T-cell (primary cell): ENCODE results near the gene PLEKHM3. TPM values are rescaled to one million over a fixed set of nuclear protein-coding genes. Genes with fewer than 3 reads are reported as not detected.

ENCODE experiments used
- ATAC-seq, 4 experiments: fragments of 200-7000 bp in 3 of 4; fragments of 150-1000 bp in 1 of 4; cut with Tn5 transposase; replicated peaks in 1 of 4; 1 replicate in 3 of 4; 2 replicates in 1 of 4; pipeline ENCODE4 v1.10.0; 2021; ENCODE audit warnings: moderate library complexity in 3 of 4, mild to moderate bottlenecking in 2 of 4, moderate number of reproducible peaks in 1 of 4
- CTCF ChIA-PET, 2 donors: fragments of 300-600 bp; sonication (Branson Sonifier 250); formaldehyde crosslinking; loops; one replicate each; lab custom pipeline; 2022; ENCODE audit warnings: antibody characterized with exemption in 2 of 2; lab: Charles Lee
- POLR2A ChIA-PET, 2 donors: fragments of 300-600 bp; sonication (Branson Sonifier 250); formaldehyde crosslinking; loops; one replicate each; lab custom pipeline; 2022; ENCODE audit warnings: antibody characterized with exemption in 2 of 2; lab: Charles Lee
- DNase-seq, 35 experiments: peaks; one replicate each; pipeline versions ENCODE4 v3.0.0 to v3.0.0-alpha.2; 2013 to 2023
- H3K27ac ChIP-seq: one replicate; pipeline ENCODE4 v1.5.1; 2013; ENCODE audit warnings: low read length
- H3K27me3 ChIP-seq, 2 experiments: replicated peaks in 1 of 2; 1 replicate in 1 of 2; 2 replicates in 1 of 2; pipeline versions ENCODE4 v1.6.1 to v1.7.0; 2013; ENCODE audit warnings: low read length in 1 of 2, mixed read lengths in 1 of 2; ENCODE audit not compliant: control insufficient read depth in 2 of 2, insufficient read depth in 2 of 2; ENCODE audit errors: extremely low read depth in 1 of 2
- H3K36me3 ChIP-seq, 2 donors: 1 replicate in 1 of 2; 2 replicates in 1 of 2; pipeline versions ENCODE4 v1.6.1 to v1.7.0; 2013; ENCODE audit warnings: low read length in 1 of 2; ENCODE audit not compliant: control insufficient read depth in 2 of 2, insufficient read depth in 1 of 2; ENCODE audit errors: extremely low read depth in 1 of 2
- H3K4me1 ChIP-seq, 2 experiments: 1 replicate in 1 of 2; 2 replicates in 1 of 2; pipeline versions ENCODE4 v1.6.1 to v1.7.0; 2013; ENCODE audit warnings: low read length in 2 of 2, mixed read lengths in 1 of 2; ENCODE audit not compliant: insufficient read depth in 2 of 2, control insufficient read depth in 1 of 2; ENCODE audit errors: extremely low read depth in 1 of 2
- H3K4me3 ChIP-seq, 2 donors: 1 replicate in 1 of 2; 2 replicates in 1 of 2; pipeline versions ENCODE4 v1.5.1 to v1.7.0; 2013; ENCODE audit warnings: mild to moderate bottlenecking in 2 of 2, low read length in 1 of 2, moderate library complexity in 1 of 2; ENCODE audit not compliant: control insufficient read depth in 1 of 2; ENCODE audit errors: extremely low read depth in 1 of 2
- H3K9me3 ChIP-seq: 2 replicates; pipeline ENCODE4 v1.7.0; 2013
- H3K27ac Mint-ChIP-seq, 2 donors: one replicate each; pipeline ENCODE4 v1.8.0; 2020 to 2021; ENCODE audit warnings: mild to moderate bottlenecking in 2 of 2, mixed read lengths in 2 of 2
- H3K27me3 Mint-ChIP-seq, 2 donors: one replicate each; pipeline ENCODE4 v1.8.0; 2021 to 2022; ENCODE audit warnings: mixed read lengths in 2 of 2
- H3K36me3 Mint-ChIP-seq: one replicate; pipeline ENCODE4 v1.8.0; 2021; ENCODE audit warnings: mixed read lengths
- H3K4me1 Mint-ChIP-seq, 3 donors: one replicate each; pipeline ENCODE4 v1.8.0; 2020 to 2022; ENCODE audit warnings: mixed read lengths in 3 of 3, mild to moderate bottlenecking in 1 of 3
- H3K4me3 Mint-ChIP-seq, 3 donors: one replicate each; pipeline ENCODE4 v1.8.0; 2020 to 2022; ENCODE audit warnings: mild to moderate bottlenecking in 3 of 3, mixed read lengths in 3 of 3, moderate library complexity in 3 of 3
- H3K9me3 Mint-ChIP-seq, 3 donors: one replicate each; pipeline ENCODE4 v1.8.0; 2020 to 2022; ENCODE audit warnings: mixed read lengths in 3 of 3
- WGBS: methylation state at CpG from one replicate; pipeline ENCODE4 v1.1.5; 2013; ENCODE audit warnings: missing lambda C conversion rate; ENCODE audit not compliant: insufficient coverage; 5-methylcytosine and 5-hydroxymethylcytosine counted together
- total RNA-seq, 35 experiments: library from RNA in 6 of 35; stranded (reverse) in 6 of 35; fragments of 120-200 nt in 1 of 35; gene quantifications; one replicate each; pipeline versions ENCODE4 v1.2.1 to v1.2.4 and lab custom pipeline; 2013 to 2026

Gene PLEKHM3
- total RNA-seq, 5 donors from 2014 or later (not counting 1 experiment from before 2014, with no cell fraction given) = 12.3 to 18.1 (median 13.9) TPM

DNA sequence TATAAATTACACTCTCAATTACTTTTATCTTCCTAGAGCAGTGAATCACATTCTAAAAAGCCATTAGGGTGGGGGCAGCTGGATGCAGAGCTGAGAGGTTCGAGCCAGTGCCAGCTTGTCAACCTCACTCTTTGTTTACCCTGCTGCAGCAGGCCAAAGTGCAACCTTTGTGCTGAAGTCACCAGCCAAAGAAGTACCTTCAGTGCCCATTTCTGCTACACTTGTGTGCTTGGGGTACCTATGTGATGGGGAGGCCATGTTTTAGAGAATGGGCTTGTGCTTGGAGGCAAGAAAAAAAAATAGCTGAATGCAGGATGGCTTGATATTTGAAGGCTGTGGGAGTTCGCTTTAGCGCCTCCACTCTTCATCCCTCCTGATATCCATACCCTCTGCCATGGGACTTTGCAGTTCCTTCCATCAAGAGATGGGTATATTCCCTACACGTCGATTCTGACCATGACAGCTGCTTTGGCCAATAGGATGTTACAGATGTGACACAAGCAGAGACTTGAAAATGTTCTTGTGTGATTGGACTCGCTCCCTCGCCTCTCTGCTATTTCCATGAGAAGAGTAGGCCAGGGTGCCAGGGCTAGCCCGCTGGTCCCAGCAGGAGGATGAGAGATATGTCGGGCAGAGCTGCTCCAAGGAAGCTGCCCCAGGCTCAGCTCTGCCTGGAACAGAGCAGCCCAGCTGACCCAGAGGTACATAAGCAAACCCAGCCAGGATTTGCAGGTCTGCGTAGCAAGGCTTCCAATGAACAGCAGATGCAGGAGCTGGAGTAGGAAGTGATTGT lies 242.9 kb downstream of the PLEKHM3 start:
- no peak for DNase-seq
- no peak overlapping the region for H3K4me3 ChIP-seq
- Mint-ChIP-seq H3K27me3 (peaks cover 2 to 3% of the 10 kb centered on the region in 2 donors), H3K4me1 (no peaks in the 10 kb centered on the region), H3K4me3 (no peak overlapping the region), H3K9me3 (no peaks in the 10 kb centered on the region), H3K36me3 (no peaks in the 10 kb centered on the region), H3K27ac (no peak overlapping the region)
- H3K27ac ChIP-seq = no peak overlapping the region
- no peaks in the 10 kb centered on the region for H3K36me3 ChIP-seq
- no peaks in the 10 kb centered on the region for H3K4me1 ChIP-seq
- CTCF ChIA-PET = no interaction called here
- no peak for ATAC-seq
- POLR2A ChIA-PET = no interaction called here
- H3K27me3 ChIP-seq = no peaks in the 10 kb centered on the region
- H3K9me3 ChIP-seq = no peaks in the 10 kb centered on the region
- WGBS = 85% methylated on average over 4 of the region's 10 CpGs

DNA sequence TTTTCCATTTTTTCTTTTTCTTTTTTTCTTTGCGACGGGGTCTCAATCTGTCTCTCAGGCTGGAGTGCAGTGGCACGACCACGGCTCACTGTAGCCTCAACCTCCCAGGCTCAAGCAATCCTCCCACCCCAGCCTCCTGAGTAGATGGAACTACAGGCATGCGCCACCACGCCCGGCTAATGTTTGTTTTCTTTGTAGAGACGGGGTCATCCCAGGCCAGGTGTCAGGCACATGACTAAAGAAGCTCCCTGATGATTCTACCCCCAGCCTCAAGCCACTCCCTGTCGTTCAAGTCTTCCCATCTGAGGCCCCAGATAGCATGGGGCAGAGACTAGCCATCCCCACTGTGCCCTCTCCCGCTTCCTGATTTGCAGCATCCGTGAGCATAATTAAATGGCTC lies 245.8 kb downstream of the PLEKHM3 start:
- ATAC-seq (no peak), DNase-seq (no peak)
- H3K27ac ChIP-seq = no peak overlapping the region
- no peaks in the 10 kb centered on the region for H3K27me3 ChIP-seq
- H3K9me3 Mint-ChIP-seq = no peaks in the 10 kb centered on the region
- no peak overlapping the region for H3K27ac Mint-ChIP-seq
- H3K9me3 ChIP-seq = no peaks in the 10 kb centered on the region
- H3K4me3 Mint-ChIP-seq = no peak overlapping the region
- ChIA-PET CTCF (interaction anchor here in 1 of 2 donors (0.7 kb wide), 1 partner anchor 899 kb away, joined by 4 read pairs; no protein-coding TSS in a partner anchor), POLR2A (no interaction called here)
- no peaks in the 10 kb centered on the region for H3K36me3 Mint-ChIP-seq
- H3K4me1 Mint-ChIP-seq = no peaks in the 10 kb centered on the region
- H3K4me3 ChIP-seq = no peak overlapping the region
- peaks cover 2 to 3% of the 10 kb centered on the region in 2 donors for H3K27me3 Mint-ChIP-seq
- WGBS = 76% methylated on average over 8 of the region's 11 CpGs
- H3K36me3 ChIP-seq = no peaks in the 10 kb centered on the region
- H3K4me1 ChIP-seq = no peaks in the 10 kb centered on the region

DNA sequence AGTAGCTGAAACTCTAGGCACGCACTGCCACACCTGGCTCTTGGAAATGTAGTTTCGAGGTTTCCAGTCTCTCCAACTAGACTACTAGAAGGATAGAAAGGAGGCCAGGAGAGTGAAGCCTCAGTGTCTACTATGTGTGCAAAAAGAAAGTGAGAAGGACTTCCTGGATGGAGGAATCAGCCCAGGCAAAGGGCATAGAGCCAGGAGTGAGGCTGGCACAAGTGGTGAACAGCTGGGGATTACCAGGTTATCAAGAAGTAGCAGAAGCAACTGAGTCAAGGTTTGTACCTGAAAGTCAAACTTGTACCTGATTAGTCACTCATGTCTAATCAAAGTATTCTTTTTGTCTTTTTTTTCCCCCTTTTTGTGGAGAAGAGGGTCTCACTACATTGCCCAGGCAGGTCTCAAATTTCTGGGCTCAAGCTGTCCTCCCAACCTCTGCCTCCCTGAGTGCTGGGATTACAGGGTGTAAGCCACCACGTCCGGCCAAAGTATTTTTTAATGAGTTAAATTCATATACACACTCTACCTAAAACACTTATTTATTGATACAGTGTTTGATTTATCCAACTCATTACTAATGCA lies 246.9 kb downstream of the PLEKHM3 start:
- no peaks in the 10 kb centered on the region for H3K36me3 ChIP-seq
- no peaks in the 10 kb centered on the region for H3K27me3 ChIP-seq
- no peak overlapping the region for H3K27ac ChIP-seq
- no peak overlapping the region for H3K27ac Mint-ChIP-seq
- H3K4me3 Mint-ChIP-seq = no peak overlapping the region
- no peaks in the 10 kb centered on the region for H3K4me1 ChIP-seq
- H3K27me3 Mint-ChIP-seq = peaks cover 2 to 3% of the 10 kb centered on the region in 2 donors
- no peaks in the 10 kb centered on the region for H3K9me3 ChIP-seq
- ChIA-PET POLR2A (no interaction called here), CTCF (no interaction called here)
- ATAC-seq = no peak
- H3K4me3 ChIP-seq = no peak overlapping the region
- no CpG with 5 or more reads among the region's 4 CpGs for WGBS
- H3K36me3 Mint-ChIP-seq = no peaks in the 10 kb centered on the region
- no peak for DNase-seq
- no peaks in the 10 kb centered on the region for H3K9me3 Mint-ChIP-seq
- no peaks in the 10 kb centered on the region for H3K4me1 Mint-ChIP-seq

DNA sequence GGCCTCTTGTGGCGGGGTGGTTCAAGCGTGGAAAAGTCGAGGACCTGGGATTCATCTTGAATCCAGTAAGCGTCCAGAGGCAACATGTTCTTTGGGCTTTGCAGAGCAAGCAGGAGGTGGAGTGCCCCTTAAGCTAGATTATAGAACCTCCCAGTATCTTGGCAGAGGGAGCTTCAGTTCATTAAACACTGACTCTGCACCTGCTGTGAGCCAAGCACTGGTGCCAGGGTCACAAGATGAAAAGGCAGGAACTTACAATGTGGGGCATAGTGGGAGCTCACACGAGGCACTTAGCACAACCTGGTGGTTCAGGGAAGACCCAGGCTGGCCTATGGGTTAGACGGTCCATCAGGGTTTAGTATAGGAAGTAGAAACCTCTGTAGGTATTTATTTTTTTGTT lies 248.2 kb downstream of the PLEKHM3 start:
- Mint-ChIP-seq H3K4me1 (peaks cover 0 to 1% (median 0%) of the 10 kb centered on the region in 3 donors), H3K4me3 (no peak overlapping the region), H3K27ac (no peak overlapping the region), H3K36me3 (no peaks in the 10 kb centered on the region), H3K9me3 (no peaks in the 10 kb centered on the region), H3K27me3 (peaks cover 0 to 2% of the 10 kb centered on the region in 2 donors)
- Histone ChIP-seq H3K36me3 (no peaks in the 10 kb centered on the region), H3K27me3 (no peaks in the 10 kb centered on the region), H3K4me1 (no peaks in the 10 kb centered on the region), H3K4me3 (no peak overlapping the region), H3K9me3 (no peaks in the 10 kb centered on the region), H3K27ac (no peak overlapping the region)
- DNase-seq = no peak
- WGBS = 43% methylated on average over 2 of the region's 6 CpGs
- ChIA-PET CTCF (interaction anchor here in 1 of 2 donors (1.3 kb wide), 1 partner anchor 196 kb away, joined by 3 read pairs; no protein-coding TSS in a partner anchor), POLR2A (no interaction called here)
- no peak for ATAC-seq

DNA sequence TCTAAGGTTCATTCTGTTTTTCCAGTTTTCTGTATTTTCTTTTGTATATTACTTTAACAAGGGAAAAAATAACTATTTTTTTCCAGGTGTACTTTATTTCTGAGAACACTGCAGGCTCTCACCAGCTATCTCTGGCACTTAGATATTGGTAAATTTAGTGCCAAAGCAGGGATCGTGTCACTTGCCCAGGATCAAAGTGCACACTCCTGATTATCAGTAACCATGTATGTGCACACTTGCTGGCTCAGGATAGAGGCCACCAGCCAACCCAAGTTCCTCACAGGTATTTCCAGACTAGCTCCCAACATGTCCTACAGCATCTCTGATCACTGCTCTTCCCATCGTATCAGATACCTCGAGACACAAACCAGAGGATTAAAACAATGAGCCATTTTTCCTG lies 249.9 kb downstream of the PLEKHM3 start:
- Histone ChIP-seq H3K9me3 (no peaks in the 10 kb centered on the region), H3K4me1 (peaks cover 0 to 5% of the 10 kb centered on the region in 2 experiments), H3K4me3 (no peak overlapping the region), H3K27me3 (peaks cover 0 to 3% of the 10 kb centered on the region in 2 experiments), H3K36me3 (no peaks in the 10 kb centered on the region), H3K27ac (no peak overlapping the region)
- POLR2A ChIA-PET = interaction anchor here in 1 of 2 donors (0.5 kb wide), 1 partner anchor 1329 kb away, joined by 3 read pairs; no protein-coding TSS in a partner anchor
- WGBS = 78% methylated on average over 1 of the region's 3 CpGs
- CTCF ChIA-PET = no interaction called here
- Mint-ChIP-seq H3K27ac (no peak overlapping the region), H3K9me3 (no peaks in the 10 kb centered on the region), H3K27me3 (no peaks in the 10 kb centered on the region), H3K4me3 (no peak overlapping the region), H3K4me1 (peaks cover 5 to 7% (median 7%) of the 10 kb centered on the region in 3 donors), H3K36me3 (no peaks in the 10 kb centered on the region)
- DNase-seq (no peak), ATAC-seq (no peak)

DNA sequence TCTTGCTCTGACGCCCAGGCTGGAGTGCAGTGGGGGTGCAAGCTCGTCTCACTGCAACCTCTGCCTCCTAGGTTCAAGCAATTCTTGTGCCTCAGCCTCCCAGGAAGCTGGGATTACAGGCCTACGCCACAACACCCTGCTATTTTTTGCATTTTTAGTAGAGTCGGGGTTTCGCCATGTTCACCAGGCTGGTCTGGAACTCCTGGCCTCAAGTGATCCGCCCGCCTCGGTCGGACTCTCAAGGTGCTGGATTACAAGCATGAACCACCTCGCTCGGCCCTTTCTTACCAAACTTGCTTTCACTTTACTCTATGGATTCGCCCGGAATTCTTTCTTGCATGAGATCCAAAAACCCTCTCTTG lies 252.5 kb downstream of the PLEKHM3 start:
- ATAC-seq = no peak
- Mint-ChIP-seq H3K4me3 (no peak overlapping the region), H3K27ac (no peak overlapping the region), H3K36me3 (no peaks in the 10 kb centered on the region), H3K4me1 (peaks cover 19 to 20% (median 20%) of the 10 kb centered on the region in 3 donors), H3K27me3 (no peaks in the 10 kb centered on the region), H3K9me3 (no peaks in the 10 kb centered on the region)
- Histone ChIP-seq H3K27me3 (peaks cover 0 to 19% of the 10 kb centered on the region in 2 experiments), H3K4me3 (no peak overlapping the region), H3K9me3 (no peaks in the 10 kb centered on the region), H3K4me1 (peaks cover 7 to 27% of the 10 kb centered on the region in 2 experiments), H3K36me3 (no peaks in the 10 kb centered on the region), H3K27ac (no peak overlapping the region)
- CTCF ChIA-PET = no interaction called here
- WGBS = 95% methylated on average over 9 of the region's 13 CpGs
- POLR2A ChIA-PET = no interaction called here
- DNase-seq = no peak
